Right lobe of liver (tissue), 4 donors: Measurements from ENCODE around the gene DLGAP5.

Source experiments
- CTCF ChIP-seq, 4 donors: fragments of 200-600 bp in 3 of 4; fragments of 450-650 bp in 1 of 4; IDR thresholded peaks; one replicate each; pipeline versions ENCODE4 v1.5.1 to v1.8.0; 2016 to 2022; ENCODE audit warnings: antibody characterized with exemption in 4 of 4, mild to moderate bottlenecking in 2 of 4
- POLR2A ChIP-seq: fragments of 450-650 bp; IDR thresholded peaks from one replicate; pipeline ENCODE4 v1.6.1; 2017; ENCODE audit warnings: antibody characterized with exemption, mild to moderate bottlenecking
- donor health status: DM: no; HTN: no; CAD: no.
- donor health status: DM: no; HTN: no; CAD: no.
- donor health status: DM: no; HTN: yes; CAD: no.

DNA sequence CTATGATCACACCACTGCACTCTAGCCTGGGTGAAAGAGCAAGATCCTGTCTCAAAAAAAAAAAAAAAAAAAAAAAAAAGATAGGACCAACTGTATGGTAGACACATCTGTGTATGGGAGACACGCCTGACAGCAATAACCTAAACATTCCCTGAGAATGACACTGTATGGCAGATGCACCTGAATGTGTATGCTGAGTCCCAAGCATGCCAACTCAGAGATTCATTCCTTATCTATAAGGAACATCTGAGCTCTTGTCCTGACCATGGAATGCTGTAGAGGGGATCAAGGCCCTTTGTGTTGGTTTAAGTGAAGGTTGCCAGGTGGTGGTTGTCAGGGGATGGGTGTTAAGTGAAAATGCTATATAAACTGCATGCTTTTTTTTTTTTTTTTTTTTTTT lies 81.5 kb downstream of the DLGAP5 start:
- no peak for TF ChIP-seq CTCF (IDR thresholded peaks at IDR 0.05)
- no peak for TF ChIP-seq POLR2A
